NT2/D1 (cell line): ENCODE measurements around the gene NECTIN1.

Experiments
- DNase-seq: peaks from one replicate; pipeline ENCODE4 v3.0.0-alpha.2; 2011; ENCODE audit warnings: low read depth, low spot score
- H3K27me3 ChIP-seq: 2 replicates; pipeline ENCODE4 v1.6.0; 2011; ENCODE audit warnings: mild to moderate bottlenecking; ENCODE audit not compliant: insufficient read length, insufficient read depth
- H3K36me3 ChIP-seq: 2 replicates; pipeline ENCODE4 v1.6.1; 2011; ENCODE audit warnings: mild to moderate bottlenecking, low read length, mixed read lengths; ENCODE audit not compliant: insufficient read depth, insufficient read length
- H3K4me1 ChIP-seq: 2 replicates; pipeline ENCODE4 v1.5.1; 2011; ENCODE audit not compliant: insufficient read depth, insufficient read length
- H3K4me3 ChIP-seq: 2 replicates; pipeline ENCODE4 v1.5.1; 2011; ENCODE audit warnings: low read depth; ENCODE audit not compliant: insufficient read length
- H3K9ac ChIP-seq: 2 replicates; pipeline ENCODE4 v1.6.0; 2011; ENCODE audit warnings: low read depth; ENCODE audit not compliant: insufficient read length
- H3K9me3 ChIP-seq: 2 replicates; pipeline ENCODE4 v1.5.1; 2011; ENCODE audit warnings: mild to moderate bottlenecking, low read length; ENCODE audit not compliant: insufficient read depth
- SUZ12 ChIP-seq: IDR thresholded peaks from 2 replicates; pipeline ENCODE4 v1.6.1; 2011; ENCODE audit not compliant: insufficient read length, insufficient read depth; ENCODE audit errors: extremely low read depth
- YY1 ChIP-seq: IDR thresholded peaks from 2 replicates; pipeline ENCODE4 v1.6.1; 2011; ENCODE audit not compliant: insufficient read length, insufficient read depth
- ZNF274 ChIP-seq: IDR thresholded peaks from 2 replicates; pipeline ENCODE4 v1.6.1; 2011; ENCODE audit warnings: mild to moderate bottlenecking, low read depth, low read length

Gene NECTIN1

DNA sequence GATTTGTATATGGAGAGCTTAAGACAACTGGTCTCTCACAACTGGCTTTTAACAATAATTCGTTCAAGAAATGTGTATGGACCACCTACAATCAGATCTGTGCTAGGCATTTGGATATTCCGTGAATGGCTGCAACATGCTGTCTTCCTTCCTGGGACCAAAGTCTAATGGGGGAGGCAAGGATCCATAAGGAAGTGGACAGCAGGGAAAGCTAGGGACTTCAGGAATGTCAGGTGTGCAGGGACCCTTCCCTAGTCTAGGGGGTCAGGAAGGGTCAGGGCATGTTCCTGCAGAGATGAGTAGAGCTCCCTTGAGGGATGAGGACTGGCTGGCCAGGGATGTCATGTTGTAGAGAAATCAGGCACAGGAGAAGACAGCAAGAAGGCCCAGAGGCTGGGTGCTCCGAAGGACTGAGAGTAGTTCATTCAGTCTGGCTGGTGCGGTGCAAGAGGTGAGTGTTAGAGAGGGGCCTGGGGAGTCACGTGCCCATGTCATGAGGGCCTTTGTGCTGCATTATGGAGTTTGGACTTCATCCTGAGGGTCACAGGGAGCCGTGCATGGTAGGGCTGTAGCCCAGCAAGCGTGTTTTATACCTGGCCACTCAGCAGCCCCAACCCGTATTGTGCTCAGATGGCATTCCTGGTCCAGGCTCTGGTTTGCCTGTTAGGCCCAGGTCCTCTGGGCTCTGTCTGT, 8.5 kb upstream of the NECTIN1 start:
- Histone ChIP-seq H3K4me3 (no peak overlapping the region), H3K9ac (no peak overlapping the region), H3K36me3 (peaks cover 3% of the 10 kb centered on the region), H3K27me3 (peaks cover 21% of the 10 kb centered on the region), H3K4me1 (peaks cover 9% of the 10 kb centered on the region), H3K9me3 (no peaks in the 10 kb centered on the region)
- TF ChIP-seq ZNF274 (no peak), SUZ12 (no peak), YY1 (no peak)
- no peak for DNase-seq

DNA sequence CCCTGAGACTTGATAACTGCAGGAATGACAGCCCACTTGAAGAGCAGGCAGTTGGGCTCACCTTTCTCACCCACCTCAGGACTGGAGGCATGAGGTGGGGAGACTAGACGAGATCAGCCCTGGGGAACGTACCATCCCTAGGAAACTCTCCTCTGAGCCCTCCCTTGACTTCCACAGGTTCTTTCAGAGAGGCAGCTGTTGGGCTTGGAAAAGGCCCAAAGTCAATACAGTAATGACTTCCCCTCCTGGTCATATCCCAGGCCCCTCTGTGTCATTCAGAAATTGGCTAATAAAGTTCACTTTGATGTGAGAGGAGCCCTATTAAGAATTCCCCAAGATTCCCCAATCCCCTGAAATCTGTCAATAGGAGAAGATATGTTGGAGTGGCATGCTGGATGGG, 5.8 kb upstream of the NECTIN1 start:
- Histone ChIP-seq H3K36me3 (peaks cover 3% of the 10 kb centered on the region), H3K9ac (no peak overlapping the region), H3K9me3 (no peaks in the 10 kb centered on the region), H3K4me3 (no peak overlapping the region), H3K4me1 (no peaks in the 10 kb centered on the region), H3K27me3 (peaks cover 5% of the 10 kb centered on the region)
- DNase-seq, result no peak
- no peak for TF ChIP-seq YY1
- TF ChIP-seq ZNF274, result no peak
- TF ChIP-seq SUZ12, result no peak

DNA sequence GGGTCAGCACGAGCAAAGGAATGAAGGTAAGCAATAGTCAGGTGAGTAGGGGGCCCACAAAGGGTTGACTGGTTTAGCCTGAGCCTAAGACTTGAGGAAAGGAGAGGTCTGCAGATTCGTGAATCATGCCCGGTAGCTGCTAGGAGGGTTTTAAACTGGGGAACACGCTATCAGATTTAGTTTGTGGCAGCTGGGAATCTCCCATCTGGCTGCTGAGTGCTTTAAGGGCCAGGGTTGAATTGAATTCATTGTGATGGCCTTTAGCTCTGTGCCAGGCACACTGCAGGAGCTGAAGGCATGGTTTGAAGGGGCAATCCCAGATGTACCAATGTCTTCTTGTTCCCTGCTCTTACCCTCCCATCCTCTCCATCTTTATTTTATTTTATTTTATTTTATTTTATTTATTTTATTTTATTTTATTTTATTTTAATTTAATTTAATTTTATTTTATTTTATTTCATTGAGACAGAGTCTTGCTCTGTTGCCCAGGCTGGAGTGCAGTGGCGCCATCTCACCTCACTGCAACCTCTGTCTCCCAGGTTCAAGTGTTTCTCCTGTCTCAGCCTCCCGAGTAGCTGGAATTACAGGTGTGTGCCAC, 1.9 kb upstream of the NECTIN1 start:
- no peak overlapping the region for H3K9ac ChIP-seq
- TF ChIP-seq SUZ12 (no peak), YY1 (no peak), ZNF274 (no peak)
- no peaks in the 10 kb centered on the region for H3K4me1 ChIP-seq
- no peak for DNase-seq
- H3K36me3 ChIP-seq, result peaks cover 5% of the 10 kb centered on the region
- H3K4me3 ChIP-seq, result no peak overlapping the region
- H3K9me3 ChIP-seq, result no peaks in the 10 kb centered on the region
- H3K27me3 ChIP-seq, result no peaks in the 10 kb centered on the region

DNA sequence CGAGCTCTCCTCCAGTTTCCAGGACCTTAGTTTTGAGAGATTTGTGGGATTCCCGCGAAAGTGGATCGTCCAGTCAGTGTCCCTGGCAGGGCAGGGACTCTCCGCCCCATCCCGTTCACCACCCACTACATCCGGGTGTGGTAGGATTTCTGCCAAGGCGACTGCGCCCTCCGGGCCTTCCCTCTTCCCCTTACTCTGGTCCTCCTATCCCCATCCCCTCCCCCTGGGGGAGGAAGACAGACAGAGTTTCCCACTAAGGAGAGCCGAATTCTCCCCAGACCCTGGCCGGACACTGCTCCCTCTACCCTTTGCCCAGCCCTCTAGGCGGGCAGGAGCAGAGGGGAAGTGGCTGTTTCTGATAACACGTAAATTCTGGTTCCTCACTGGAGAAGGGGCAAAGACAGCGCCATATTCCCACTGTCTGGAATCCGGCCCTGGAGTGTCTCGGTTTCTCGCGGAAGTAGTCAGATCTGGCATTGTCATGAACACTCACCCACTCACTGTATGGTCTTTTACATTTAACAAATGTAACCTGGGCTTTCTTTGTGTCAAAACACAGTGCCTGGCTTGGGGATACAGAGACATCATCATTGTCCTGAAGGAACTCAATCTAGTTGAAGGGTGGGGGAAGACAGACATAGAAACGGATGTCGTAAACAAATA, 1.1 kb upstream of the NECTIN1 start:
- Histone ChIP-seq H3K9me3 (no peaks in the 10 kb centered on the region), H3K36me3 (peaks cover 14% of the 10 kb centered on the region), H3K9ac (peak overlapping the region; percentile 67), H3K4me3 (peak overlapping the region; percentile 80), H3K4me1 (peaks cover 5% of the 10 kb centered on the region), H3K27me3 (no peaks in the 10 kb centered on the region)
- DNase-seq, result no peak
- TF ChIP-seq SUZ12, result no peak
- TF ChIP-seq ZNF274, result no peak
- no peak for TF ChIP-seq YY1

DNA sequence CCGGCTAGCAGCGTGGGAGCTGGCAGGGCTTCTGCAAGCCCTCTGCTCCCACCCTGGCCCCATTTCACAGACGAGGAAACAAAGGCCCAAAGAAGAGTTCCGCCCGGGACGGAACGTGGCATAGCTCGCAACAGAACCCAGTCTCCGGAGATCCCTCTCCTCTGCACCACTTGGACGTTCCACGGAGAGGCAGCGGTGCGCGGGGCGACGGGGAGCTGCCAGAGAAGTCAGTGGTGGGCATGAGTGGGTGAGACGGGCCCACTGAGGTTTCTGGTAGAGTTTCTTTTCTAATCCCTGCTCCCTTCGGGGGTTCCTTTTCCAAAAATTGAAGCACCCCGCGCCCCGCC, 554 bp upstream of the NECTIN1 start:
- H3K27me3 ChIP-seq, result no peaks in the 10 kb centered on the region
- peaks cover 8% of the 10 kb centered on the region for H3K4me1 ChIP-seq
- H3K4me3 ChIP-seq, result peak overlapping the region; percentile 80
- H3K9me3 ChIP-seq, result no peaks in the 10 kb centered on the region
- no peak for TF ChIP-seq YY1
- peaks cover 16% of the 10 kb centered on the region for H3K36me3 ChIP-seq
- DNase-seq, result no peak
- H3K9ac ChIP-seq, result peak overlapping the region; percentile 67

DNA sequence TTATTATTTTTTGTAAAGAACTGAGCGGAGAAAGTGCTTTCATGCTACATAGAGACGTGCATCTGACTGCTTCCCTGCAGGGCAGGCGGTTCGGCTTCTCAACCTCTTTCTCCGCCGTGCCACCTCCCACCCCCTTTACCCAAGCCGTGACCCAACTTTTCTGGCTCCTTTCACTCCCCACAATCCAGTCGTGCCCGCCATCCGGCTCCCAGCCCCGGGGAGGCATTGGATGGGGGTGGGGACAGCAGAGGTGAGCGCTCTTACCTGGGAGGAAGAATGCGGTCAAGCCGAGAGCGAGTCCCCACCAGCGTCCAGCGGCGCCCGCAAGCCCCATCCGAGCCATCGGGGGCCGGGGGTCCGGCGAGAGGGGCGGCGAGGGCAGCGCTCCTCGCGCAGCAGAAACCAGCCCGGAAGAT, 781 bp downstream of the NECTIN1 start:
- no peak for DNase-seq
- peaks cover 19% of the 10 kb centered on the region for H3K4me1 ChIP-seq

DNA sequence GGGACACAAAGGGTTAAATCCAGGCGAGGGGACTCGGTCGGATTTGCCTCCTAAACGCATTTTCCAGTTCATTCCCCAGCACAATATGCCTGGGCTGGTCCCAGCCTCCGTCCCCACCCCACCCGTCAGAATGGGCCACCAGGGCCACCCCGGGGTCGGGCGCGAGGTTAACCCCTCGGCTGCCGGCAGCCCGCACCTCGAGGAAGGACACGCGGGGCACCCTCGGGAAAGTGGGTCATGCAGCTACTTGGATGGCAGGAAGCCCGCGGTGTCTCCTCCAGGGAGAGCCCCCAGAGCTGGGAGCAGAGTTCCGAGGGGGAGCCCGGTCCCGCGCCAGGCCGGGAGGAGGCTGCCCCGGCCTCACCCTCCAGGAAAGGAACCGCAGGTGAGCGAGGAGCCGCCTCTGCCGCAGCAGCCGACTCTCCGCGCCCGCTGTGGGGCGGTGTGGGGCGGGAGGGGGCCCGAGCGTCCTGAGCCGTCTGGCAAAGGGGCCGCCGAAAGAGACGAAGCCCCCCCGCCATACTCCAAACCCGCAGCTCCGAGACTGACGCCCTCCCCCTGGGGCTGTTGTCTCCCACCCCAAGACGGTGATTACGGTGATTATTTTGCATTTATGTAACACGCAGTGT, 1.4 kb downstream of the NECTIN1 start:
- H3K36me3 ChIP-seq, result peaks cover 13% of the 10 kb centered on the region
- H3K27me3 ChIP-seq, result no peaks in the 10 kb centered on the region
- H3K9me3 ChIP-seq, result no peaks in the 10 kb centered on the region
- peak overlapping the region; percentile 90 for H3K9ac ChIP-seq
- peaks cover 20% of the 10 kb centered on the region for H3K4me1 ChIP-seq
- DNase-seq, result no peak
- no peak for TF ChIP-seq YY1
- TF ChIP-seq ZNF274, result no peak
- TF ChIP-seq SUZ12, result no peak
- peak overlapping the region; percentile 80 for H3K4me3 ChIP-seq

More for the DNA sequence above, 781 bp downstream of the NECTIN1 start:
- Histone ChIP-seq H3K36me3 (peaks cover 13% of the 10 kb centered on the region), H3K9ac (peak overlapping the region; percentile 90), H3K27me3 (no peaks in the 10 kb centered on the region), H3K4me3 (peak overlapping the region; percentile 80), H3K9me3 (no peaks in the 10 kb centered on the region)
- TF ChIP-seq SUZ12, result no peak
